ENCODE data around the gene EZH2.

The EZH2 gene

DNA sequence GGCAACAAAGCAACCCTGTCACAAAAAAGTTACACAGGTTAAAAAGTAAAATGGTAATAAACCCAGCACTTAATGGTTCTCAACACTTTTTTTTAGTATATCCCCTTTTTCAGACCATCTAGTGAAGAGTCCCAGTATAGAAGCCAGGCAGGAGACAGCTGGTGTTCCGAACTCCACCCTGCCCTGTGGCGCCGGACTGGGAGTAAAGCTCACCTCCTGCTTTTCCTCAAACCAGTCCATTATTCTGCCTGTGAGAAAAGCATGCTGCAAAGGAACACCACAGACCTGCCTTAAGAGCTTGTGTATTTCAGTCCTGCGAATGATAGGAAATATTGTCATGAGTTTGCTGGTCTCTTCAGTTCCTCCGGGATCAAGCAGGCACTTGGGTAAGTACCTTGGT, 81.0 kb downstream of the EZH2 start:
- DNase-seq = no peak

DNA sequence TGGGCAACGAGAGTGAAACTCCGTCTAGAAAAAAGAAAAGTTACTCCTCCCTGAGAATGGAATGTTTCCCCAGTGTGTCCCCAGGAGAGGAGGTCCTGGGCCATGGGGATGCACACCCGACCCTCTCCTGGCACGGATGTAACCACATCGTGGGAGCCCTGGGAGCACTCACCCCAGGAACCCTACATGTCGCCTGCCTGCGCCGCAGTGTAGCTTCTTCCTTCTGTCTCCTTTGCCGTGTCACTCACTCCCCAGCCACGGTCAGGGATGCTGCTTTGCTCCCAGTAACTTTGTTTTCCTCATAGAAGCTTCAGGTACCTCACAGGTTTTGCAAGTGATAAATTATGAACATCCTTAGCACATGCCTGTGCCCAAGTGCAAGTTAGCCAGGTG, 82.0 kb downstream of the EZH2 start:
- DNase-seq = no peak

DNA sequence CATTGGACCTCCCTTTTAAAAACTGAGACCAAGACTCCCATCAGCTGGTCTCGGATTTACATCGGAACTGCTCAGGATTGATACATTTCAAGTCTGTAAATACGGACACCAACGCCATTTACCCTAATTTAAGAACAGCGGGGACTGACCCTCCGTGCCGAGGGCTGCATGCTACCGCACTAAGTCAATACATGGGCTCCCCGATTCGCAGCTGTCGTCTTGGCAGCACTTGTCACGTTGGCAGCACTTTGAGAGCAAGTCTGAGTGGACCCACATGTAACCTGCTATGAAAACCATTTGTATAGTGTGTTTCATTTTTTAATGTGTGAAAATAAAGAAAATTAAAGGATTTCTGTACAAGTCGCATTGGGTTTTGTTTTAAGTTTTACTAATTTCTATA, 83.4 kb downstream of the EZH2 start:
- DNase-seq = no peak

DNA sequence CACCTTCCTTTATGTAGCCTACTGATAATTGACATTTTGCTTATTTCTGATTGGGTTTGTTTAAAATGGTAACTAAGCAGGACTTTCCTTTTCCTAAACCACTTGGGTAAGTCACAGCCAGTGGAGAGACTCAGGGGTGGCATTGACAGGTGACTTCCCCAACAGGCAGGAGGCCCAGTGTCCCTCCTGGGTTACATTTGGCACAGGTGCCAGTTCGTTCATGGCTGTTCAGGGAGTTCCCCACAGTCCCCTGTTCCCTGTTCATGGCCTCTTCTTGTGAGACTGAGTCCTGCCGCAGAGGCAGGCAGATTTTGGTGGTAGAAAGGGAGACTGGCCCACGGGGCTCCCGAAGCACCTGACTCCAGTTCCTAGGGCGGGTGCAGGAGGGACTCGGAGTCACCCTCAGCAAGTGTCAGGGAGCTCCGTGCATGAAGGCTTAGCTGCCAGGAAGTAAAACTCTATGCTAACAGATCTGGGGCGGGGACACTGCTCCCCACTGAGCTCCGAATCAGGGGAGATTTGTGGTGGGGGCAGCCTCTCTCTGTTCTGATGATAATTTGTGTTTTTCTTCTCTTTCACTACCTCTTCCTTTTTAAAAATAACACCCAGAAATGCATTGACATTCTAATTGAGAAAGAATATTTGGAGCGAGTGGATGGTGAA, 84.1 kb downstream of the EZH2 start:
- DNase-seq = no peak

DNA sequence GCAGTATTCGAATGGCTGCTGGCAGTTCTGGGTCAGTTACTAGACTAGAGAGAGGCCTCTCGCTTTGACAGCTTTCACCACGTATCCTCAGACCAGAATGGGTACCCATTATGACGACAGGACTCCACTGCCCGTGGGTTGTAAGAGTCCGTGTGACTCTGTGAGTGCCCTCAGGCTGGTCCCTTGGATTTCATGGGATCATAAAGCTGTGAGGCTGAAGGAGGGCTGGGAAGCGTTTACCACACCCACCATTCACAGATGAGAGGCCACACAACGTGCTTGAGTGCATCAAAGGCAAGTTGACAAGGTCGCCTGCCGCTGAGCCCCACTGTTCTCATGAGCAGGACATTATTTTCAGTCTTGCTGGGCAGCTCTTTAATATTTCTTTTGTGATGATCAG, 87.2 kb downstream of the EZH2 start:
- DNase-seq = no peak

DNA sequence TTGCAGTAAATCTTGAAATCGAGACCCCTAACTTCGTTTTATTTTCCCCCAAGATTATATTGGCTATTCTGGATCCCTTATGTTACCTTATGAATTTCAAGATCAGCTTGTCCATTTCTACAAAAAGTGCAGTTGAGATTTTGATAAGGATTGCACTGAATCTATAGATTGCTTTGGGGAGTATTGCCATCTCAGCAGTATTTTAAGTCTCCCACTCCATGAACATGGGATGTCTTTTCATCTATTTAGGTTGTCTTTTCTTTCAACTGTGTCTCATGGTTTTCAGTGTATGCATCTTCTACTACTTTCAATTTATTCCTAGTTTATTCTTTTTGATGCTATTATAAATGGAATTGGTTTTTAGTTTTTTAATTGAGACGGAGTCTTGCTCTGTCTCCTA, 89.6 kb downstream of the EZH2 start:
- DNase-seq = no peak

DNA sequence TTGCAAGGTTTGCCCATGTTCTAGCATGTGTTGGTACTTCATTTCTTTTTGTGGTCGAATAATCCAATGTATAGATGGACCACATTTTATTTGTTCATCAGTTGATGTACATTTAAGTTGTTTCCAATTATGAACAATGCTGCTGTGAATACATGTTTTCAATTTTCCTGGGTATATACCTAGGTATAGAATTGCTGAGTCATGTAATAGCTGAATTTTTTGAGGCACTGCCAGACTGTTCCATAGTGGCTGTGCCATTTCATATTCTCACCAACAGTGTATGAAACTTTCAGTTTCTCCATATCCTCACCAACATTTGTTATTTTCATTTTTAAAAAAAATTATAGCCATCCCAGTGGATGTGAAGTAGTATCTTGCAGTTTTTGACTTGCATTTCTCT, 90.5 kb downstream of the EZH2 start:
- DNase-seq = no peak

DNA sequence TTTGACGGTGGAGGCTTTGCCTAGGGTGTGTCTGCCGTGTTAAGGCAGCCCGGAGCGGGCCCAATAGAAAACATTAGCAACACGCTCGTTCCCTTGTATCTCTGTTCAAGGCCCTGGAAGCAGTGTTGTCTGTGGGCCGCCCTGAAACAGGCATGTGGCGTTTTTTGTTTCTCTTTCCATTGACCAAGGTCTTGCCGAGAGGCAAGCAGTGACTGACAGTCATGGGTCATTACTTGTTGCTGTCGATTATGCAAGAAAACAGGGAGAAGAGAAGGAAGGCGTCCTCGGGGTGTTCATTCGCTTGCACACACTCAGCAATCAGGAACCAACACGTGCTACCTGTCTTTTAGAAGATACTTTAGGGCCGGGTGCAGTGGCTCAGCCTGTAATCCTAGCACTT, 92.5 kb downstream of the EZH2 start:
- no peak for DNase-seq

DNA sequence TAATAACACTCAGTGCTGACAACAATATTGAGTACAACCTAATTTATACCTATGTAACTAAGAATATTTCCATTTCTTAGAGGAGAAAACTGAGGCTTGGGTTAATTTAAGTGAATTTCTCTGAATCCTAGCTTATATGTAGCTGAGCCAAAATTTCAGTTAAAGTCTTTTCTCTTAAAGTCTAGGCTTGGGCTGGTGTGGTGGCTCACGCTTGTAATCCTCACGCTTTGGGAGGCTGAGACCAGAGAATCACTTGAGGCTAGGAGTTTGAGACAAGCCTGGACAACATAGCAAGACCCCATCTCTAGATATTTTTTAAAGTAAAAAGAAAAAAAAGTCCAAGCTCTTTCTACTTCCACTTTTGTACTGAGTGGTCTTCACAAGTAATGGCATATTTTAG, 93.2 kb downstream of the EZH2 start:
- DNase-seq = no peak

DNA sequence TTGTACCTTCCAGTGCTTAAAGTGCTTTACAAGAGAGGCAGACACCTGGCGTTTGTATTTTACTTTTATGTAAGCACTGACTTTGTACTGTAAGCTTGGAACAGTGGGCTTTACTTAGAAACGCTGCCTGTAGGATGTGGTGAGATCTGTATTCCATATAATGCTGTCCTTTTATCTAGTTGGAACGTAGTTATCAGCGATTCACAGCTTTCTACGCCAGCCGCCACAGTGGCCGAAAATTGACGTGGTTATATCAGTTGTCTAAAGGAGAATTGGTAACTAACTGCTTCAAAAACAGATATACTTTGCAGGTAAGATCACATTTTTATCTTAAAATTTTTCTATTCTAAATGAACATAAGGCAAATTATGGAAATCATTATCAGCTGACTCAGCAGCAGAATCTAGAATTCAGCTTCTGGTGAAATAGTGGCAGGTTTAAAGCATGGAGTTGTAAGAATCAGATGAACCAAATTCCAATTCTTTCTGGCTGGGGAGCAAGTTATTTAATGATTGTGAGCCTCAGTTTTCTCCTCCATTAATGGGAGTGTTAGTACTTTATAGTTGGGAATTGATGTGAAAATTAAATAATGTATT, 93.9 kb downstream of the EZH2 start:
- no peak for DNase-seq

DNA sequence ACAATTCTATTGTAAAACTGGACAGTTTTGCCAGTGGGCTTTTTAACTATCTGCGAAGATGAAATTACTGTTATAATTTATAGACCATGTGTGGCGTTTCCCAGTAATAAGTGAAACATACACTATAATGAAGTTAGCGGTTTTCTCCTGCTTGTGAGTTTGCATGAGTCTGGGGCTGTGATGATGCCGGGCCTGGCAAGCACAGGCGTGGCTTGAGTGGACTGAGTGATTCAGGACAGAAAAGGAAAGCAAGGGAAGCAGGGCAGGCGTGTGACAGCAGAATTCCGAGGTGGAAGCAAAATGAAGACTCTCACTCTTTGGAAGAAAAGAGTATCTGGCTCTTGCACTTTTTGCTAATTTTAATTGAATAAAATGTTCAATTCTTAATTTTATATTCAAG, 94.9 kb downstream of the EZH2 start:
- no peak for DNase-seq

DNA sequence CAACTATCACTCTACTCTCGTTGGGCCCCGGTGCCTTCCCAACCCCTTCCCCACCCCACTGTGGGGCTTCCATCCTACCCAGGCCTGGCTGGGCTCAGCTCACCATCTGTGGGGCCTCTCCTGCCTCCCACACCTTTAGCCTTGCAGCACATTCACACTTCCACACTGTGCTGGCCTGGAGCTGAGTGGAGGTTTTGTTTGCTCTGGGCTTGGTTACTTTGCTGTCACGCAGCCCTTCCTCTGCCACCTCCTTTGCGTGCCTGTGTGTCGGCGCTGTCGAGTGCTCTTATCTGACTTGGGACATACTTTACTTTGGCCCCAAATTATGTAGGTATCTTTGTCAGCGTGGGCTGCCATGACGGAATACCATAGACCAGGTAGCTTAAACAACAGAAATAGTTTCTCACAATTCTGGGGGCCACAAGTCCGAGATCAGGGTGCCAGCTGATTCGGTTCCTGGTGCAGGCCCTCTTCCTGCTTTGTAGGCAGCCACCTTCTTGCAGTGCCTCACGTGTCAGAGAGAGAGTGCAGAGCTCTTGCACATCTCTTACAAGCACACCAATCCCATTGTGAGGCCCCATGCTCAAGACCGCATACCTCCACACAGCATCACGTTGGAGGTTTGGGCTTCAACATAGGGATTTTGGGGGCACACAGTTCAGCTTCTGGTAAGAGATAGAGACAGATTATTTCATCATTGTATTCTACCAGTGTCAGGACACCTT, 96.4 kb downstream of the EZH2 start:
- DNase-seq = no peak

DNA sequence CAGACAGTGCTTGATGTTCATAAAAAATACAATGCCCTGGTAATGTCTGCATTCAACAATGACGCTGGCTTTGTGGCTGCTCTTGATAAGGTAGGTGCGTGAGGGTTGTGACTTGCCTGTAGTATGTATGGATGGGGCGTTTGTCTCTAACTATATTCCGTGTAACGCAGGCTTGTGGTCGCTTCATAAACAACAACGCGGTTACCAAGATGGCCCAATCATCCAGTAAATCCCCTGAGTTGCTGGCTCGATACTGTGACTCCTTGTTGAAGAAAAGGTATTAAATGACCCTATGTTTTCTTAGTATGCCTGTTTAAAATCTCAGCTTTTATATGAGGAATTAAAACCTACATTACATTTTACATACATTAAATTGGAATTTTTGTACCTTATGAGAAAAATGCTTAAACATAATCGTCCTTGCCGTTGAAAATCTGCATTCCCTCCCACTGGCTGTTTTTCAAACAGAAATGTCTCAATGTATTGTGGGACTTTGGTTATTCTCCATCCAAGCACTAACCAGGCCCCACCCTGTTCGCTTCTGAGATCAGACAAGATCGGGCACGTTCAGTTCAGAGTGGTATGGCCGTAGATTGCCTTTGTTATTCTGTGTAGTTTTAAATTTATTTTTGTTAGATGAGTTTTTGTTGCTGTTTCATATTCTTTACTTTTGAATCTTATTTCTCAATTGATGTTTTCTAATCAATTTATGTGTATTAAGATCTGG, 100.1 kb downstream of the EZH2 start:
- no peak for DNase-seq

DNA sequence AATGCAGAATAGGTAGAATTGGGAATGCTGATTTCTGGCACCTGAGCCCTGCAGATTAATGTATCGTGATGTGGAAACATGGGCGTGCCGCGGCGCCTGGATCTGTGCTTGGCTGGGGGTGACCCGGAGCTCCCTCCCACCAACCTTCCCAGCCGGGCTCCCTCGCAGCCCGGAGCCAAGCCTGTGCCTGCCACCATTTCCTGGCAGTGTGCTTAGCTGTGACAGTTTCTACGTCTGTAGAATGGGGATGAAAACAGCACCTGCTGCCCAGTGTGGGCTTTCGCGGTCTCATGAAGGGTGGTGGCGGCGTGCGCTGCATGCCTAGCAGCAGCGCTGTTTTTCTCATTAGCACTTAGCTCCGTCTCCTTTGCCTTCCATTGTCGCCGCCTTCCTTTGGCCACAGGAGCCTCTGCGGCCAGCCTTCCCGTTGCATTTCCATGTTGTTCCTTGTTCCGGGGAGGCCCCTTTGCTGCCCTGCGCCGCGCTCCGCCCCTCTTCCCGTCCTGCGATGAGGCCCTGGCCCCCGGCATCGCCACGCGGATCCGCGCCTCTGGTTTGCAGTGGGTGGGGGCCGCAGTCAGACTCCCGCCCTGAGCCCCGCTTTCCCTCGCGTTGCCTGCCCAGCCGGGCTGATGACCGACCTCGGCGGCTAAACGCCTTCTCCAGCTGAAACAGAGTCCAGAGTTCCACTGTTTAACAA, 101.2 kb downstream of the EZH2 start:
- no peak for DNase-seq

DNA sequence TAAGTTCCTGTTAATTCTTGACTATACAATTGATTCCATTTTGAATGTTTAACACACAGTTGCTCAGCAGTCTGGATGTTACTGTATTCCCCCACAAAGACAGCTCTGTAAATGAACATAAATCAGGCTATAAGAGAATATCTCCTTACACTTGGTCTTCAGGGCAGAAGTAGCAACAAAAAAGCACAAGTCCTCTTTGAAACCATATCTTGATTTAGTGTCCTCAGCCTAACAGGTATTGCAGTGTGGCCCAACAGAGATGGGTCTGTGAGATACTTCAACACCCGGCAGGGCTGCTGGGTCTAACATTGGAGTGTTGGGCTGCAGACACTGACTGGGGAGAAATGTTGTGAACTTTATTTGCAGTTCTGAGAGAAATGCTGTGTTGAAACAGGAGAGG, 109.6 kb downstream of the EZH2 start:
- no peak for DNase-seq

DNA sequence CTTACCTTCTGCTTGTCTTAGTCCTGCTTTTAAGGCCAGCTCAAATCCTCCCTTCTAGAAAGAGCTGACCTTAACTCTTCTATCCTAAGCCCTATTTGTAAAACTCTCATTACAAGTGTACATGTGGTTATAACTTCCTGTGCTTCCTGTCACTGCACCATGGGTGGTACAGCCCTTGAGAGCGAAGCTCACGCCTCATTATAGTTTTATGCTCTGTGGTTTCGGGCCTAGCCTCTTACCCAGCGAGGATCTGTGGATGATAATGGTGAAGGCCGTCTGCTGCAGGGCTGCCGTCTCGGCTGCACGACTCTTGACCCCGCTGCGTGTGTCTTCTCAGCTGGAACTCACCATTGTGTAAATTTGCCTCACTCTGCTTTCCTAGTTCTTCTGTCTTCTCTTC, 110.8 kb downstream of the EZH2 start:
- DNase-seq = no peak

DNA sequence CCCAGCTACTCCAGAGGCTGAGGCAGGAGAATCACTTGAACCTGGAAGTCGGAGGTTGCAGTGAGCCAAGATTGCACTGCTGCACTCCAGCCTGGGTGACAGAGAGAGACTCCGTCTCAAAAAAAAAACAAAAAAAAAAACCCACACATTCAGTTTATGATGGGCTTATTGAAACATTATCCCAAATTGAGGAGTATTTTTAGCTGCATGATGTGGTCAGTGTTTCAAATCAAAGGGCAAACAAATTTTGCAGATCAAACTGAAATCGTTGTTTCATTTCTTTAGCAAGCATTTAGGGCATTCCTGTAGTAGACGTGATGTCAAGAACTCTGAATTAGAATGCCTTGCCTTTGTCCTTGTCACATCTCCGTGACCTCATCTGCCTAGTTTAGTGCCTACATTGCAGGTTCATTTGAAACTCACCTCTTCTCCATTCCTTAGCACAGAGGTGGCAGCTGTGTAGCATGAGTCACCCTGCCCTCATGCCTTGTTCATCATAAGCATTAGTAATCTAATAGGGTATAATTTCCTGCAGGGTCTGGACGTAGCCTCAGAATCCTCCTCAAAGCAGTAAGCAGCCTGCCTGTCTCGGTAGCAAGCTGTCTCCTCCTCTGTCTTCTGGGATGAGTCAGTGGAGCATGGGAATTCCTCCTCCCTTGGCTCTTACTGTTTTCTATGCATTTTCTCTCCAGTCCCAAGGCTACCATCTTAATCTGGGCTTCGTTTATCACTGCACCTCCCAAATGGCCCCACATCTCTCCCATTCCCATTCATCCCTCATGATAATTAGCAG, 111.6 kb downstream of the EZH2 start:
- no peak for DNase-seq

DNA sequence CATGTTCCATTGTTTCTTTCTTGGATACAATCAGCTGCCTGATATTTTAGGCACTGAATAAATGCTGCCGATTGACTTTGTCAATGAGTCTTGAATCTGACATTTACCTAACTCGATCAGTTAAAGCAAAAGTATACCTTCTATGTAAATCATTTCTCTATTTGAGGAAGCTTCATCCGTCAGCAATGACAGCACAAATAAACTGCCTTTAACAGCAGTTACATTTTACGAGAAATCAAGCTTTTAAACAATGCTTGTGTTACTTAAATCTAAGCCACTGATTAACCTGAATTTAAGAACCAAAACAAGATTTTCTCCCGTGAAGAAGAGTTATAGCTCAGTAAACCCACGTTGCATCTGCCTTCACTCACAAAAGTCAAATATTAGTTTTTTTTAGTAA, 114.1 kb downstream of the EZH2 start:
- DNase-seq = no peak

DNA sequence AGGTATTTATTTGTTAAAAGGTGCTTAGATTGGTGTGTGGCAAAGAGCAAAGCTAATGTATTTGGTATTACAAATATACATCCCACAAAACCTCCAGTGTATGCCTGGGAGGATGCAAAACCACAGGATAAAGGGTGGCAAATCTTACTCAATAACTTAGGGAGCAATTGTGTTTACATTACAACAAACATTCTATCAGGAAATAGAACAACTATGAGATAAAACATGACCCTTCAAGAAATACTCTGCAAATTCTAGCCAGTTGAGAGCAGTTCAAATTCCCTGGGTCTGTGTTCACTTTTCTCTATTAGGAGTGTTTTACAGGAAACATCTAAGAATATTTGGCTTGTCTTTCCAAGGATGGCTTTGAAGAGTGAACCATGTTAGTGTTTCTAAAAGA, 120.5 kb downstream of the EZH2 start:
- DNase-seq = no peak

DNA sequence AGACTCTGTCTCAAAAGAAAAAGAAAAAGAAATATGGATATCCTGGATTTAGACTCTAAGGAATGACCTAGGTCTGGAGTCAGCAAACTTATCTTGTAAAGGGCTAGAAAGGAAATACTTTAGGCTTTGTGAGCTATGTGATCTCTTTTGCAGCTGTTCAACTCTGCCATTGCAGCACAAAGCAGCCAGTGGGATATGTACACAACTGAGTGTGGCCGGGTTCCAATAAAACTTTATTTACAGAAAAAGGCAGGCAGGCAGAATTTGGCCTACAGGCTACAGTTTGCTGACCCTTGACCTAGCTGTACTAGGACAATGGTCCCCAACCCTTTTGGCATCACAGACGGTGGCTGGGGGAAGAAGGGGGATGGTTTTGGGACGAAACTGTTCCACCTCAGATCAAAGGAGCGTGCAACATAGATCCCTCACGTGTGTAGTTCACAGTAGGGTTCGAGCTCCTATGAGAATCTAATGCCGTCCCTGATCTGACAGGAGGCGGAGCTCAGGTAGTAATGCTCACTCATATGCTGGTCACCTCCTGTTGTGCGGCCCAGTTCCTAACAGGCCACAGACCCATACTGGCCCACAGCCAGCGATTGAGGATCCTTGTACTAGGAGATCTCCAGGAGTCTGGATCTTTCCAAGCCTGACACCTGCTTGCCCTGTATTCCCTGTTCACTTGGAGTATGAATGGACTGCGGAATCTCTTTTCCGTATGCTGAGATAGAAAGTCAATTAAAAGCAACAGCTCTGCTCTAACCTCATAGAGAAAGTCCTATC, 122.4 kb downstream of the EZH2 start:
- DNase-seq = no peak
